ENCODE data around the gene E2F4.

DNA sequence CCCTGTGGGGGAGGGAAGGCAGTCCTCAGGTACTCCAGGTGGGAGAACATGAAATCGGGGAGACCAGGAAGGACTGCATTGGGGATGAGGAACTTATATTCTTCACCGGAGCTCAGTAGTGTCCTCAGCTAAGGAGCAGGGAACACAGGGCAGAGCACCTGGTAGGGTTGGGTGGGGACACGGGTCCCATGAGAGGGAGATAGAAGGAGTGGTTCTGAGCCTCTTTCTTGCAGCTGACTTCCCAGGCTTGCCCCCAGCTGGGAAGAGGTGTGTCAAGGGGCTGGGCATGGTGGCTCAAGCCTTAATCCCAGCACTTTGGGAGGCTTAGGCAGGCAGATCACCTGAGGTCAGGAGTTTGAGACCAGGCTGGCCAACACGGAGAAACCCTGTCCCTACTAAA, 53.2 kb downstream of the E2F4 start:
- TF ChIP-seq, protein P1, sequence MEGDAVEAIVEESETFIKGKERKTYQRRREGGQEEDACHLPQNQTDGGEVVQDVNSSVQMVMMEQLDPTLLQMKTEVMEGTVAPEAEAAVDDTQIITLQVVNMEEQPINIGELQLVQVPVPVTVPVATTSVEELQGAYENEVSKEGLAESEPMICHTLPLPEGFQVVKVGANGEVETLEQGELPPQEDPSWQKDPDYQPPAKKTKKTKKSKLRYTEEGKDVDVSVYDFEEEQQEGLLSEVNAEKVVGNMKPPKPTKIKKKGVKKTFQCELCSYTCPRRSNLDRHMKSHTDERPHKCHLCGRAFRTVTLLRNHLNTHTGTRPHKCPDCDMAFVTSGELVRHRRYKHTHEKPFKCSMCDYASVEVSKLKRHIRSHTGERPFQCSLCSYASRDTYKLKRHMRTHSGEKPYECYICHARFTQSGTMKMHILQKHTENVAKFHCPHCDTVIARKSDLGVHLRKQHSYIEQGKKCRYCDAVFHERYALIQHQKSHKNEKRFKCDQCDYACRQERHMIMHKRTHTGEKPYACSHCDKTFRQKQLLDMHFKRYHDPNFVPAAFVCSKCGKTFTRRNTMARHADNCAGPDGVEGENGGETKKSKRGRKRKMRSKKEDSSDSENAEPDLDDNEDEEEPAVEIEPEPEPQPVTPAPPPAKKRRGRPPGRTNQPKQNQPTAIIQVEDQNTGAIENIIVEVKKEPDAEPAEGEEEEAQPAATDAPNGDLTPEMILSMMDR (IDR thresholded peaks at IDR 0.05) = no peak
- no peak for TF ChIP-seq POLR2A (IDR thresholded peaks at IDR 0.05)

All from heart left ventricle (tissue), 13 donors.